Peyer's patch (tissue), 4 donors: ENCODE results near the gene OAS2. TPM values are rescaled to one million over a fixed set of nuclear protein-coding genes. Genes with fewer than 3 reads are reported as not detected.

ENCODE experiments used
- DNase-seq, 3 donors: peaks; one replicate each; pipeline ENCODE4 v3.0.0-alpha.2; 2017 to 2019
- H3K27ac ChIP-seq, 4 donors: fragments of 200-600 bp; sonication (generic); one replicate each; pipeline ENCODE4 v1.5.1; 2016 to 2019
- H3K27me3 ChIP-seq, 2 donors: fragments of 200-600 bp; sonication (generic); one replicate each; pipeline ENCODE4 v1.5.1; 2019
- H3K36me3 ChIP-seq, 3 donors: fragments of 200-600 bp; sonication (generic); one replicate each; pipeline ENCODE4 v1.5.1; 2016 to 2019
- H3K4me1 ChIP-seq, 4 donors: fragments of 200-600 bp; sonication (generic); one replicate each; pipeline ENCODE4 v1.5.1; 2016 to 2019
- H3K4me3 ChIP-seq, 4 donors: fragments of 200-600 bp; sonication (generic); 1 replicate in 3 of 4; 2 replicates in 1 of 4; pipeline ENCODE4 v1.5.1; 2016 to 2019; ENCODE audit warnings: mild to moderate bottlenecking in 1 of 4
- H3K9me3 ChIP-seq, 4 donors: fragments of 200-600 bp; sonication (generic); one replicate each; pipeline ENCODE4 v1.5.1; 2016 to 2019; ENCODE audit warnings: mild to moderate bottlenecking in 1 of 4
- POLR2A ChIP-seq, 2 donors: fragments of 450-650 bp; IDR thresholded peaks; one replicate each; pipeline ENCODE4 v1.5.1; 2017; ENCODE audit warnings: antibody characterized with exemption in 2 of 2, mild to moderate bottlenecking in 2 of 2, moderate library complexity in 2 of 2
- total RNA-seq, 4 donors: library from RNA; depleted of rRNA; stranded (reverse); fragments of >200 nt; gene quantifications; one replicate each; pipeline ENCODE4 v1.1.0, GENCODE V29; 2016
- TF ChIP-seq, protein P1 (sequence below), 6 experiments: fragments of 450-650 bp in 4 of 6; fragments of 200-600 bp in 2 of 6; sonication (generic) in 1 of 6; IDR thresholded peaks; one replicate each; pipeline ENCODE4 v1.5.1; 2017 to 2019; ENCODE audit warnings: antibody characterized with exemption in 6 of 6, mild to moderate bottlenecking in 3 of 6, moderate library complexity in 1 of 6

Gene OAS2
- total RNA-seq, 4 donors from 2014 or later, result 1.3 to 18.2 (median 3.5) TPM

- no peaks in the 10 kb centered on the region for H3K27me3 ChIP-seq
- H3K36me3 ChIP-seq, result peaks cover 0 to 11% (median 0%) of the 10 kb centered on the region in 3 donors
- TF ChIP-seq, protein P1, sequence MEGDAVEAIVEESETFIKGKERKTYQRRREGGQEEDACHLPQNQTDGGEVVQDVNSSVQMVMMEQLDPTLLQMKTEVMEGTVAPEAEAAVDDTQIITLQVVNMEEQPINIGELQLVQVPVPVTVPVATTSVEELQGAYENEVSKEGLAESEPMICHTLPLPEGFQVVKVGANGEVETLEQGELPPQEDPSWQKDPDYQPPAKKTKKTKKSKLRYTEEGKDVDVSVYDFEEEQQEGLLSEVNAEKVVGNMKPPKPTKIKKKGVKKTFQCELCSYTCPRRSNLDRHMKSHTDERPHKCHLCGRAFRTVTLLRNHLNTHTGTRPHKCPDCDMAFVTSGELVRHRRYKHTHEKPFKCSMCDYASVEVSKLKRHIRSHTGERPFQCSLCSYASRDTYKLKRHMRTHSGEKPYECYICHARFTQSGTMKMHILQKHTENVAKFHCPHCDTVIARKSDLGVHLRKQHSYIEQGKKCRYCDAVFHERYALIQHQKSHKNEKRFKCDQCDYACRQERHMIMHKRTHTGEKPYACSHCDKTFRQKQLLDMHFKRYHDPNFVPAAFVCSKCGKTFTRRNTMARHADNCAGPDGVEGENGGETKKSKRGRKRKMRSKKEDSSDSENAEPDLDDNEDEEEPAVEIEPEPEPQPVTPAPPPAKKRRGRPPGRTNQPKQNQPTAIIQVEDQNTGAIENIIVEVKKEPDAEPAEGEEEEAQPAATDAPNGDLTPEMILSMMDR (IDR thresholded peaks at IDR 0.05), result no peak
- no peak for TF ChIP-seq POLR2A (IDR thresholded peaks at IDR 0.05)
- H3K9me3 ChIP-seq, result no peaks in the 10 kb centered on the region
- H3K27ac ChIP-seq, result no peak overlapping the region
- DNase-seq, result peak in 1 of 3 donors; percentile 21
- H3K4me1 ChIP-seq, result no peaks in the 10 kb centered on the region
- no peak overlapping the region for H3K4me3 ChIP-seq
Measured at GRCh38 chr12:112996501-112996900, 18.2 kb downstream of the OAS2 start.

DNA sequence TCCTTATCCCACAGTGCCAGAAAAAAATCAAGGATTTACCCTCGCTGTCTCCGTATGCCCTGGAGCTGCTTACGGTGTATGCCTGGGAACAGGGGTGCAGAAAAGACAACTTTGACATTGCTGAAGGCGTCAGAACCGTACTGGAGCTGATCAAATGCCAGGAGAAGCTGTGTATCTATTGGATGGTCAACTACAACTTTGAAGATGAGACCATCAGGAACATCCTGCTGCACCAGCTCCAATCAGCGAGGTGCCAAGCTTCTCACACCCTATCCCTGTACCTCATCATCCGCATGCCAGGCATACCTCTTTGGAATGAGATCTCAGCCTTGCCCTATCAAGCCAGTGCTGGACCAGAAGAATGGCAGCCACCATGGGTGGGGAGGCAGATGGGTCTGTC is 19.2 kb downstream of the OAS2 start:
- Histone ChIP-seq H3K27ac (no peak overlapping the region), H3K27me3 (no peaks in the 10 kb centered on the region), H3K36me3 (peaks cover 0 to 11% (median 0%) of the 10 kb centered on the region in 3 donors), H3K4me3 (no peak overlapping the region), H3K4me1 (no peaks in the 10 kb centered on the region), H3K9me3 (no peaks in the 10 kb centered on the region)
- TF ChIP-seq, protein P1 (IDR thresholded peaks at IDR 0.05), result no peak
- no peak for TF ChIP-seq POLR2A (IDR thresholded peaks at IDR 0.05)
- DNase-seq, result peak in 1 of 3 donors; percentile 15

- DNase-seq, result peak in 2 of 3 donors; percentile 74 to 77
- H3K9me3 ChIP-seq, result no peaks in the 10 kb centered on the region
- H3K4me3 ChIP-seq, result no peak overlapping the region
- TF ChIP-seq, protein P1 (IDR thresholded peaks at IDR 0.05), result no peak
- TF ChIP-seq POLR2A (IDR thresholded peaks at IDR 0.05), result no peak
- no peaks in the 10 kb centered on the region for H3K27me3 ChIP-seq
- peaks cover 0 to 17% (median 0%) of the 10 kb centered on the region in 3 donors for H3K36me3 ChIP-seq
- peak overlapping the region in 1 of 4 donors; percentile 42 for H3K27ac ChIP-seq
- no peaks in the 10 kb centered on the region for H3K4me1 ChIP-seq
Measured at GRCh38 chr12:112998987-112999767, 20.9 kb downstream of the OAS2 start.

DNA sequence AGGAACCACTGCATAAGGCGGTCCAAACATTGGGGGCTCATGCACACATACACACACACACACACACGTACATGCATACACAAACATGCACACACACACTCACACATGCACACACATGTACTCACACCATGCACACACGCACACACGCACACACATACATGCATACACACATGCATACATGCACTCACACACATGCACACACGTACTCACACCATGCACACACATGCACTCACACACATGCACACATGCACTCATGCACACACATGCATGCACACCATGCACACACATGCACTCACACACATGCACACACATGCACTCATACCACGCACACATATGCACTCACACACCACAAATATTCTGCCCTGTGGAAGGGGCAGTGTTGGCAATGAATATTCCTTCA is 22.1 kb downstream of the OAS2 start:
- Histone ChIP-seq H3K27ac (no peak overlapping the region), H3K9me3 (no peaks in the 10 kb centered on the region), H3K27me3 (no peaks in the 10 kb centered on the region), H3K36me3 (peaks cover 0 to 17% (median 0%) of the 10 kb centered on the region in 3 donors), H3K4me3 (no peak overlapping the region), H3K4me1 (no peaks in the 10 kb centered on the region)
- TF ChIP-seq, protein P1 (IDR thresholded peaks at IDR 0.05), result no peak
- TF ChIP-seq POLR2A (IDR thresholded peaks at IDR 0.05), result no peak
- DNase-seq, result peak in 1 of 3 donors; percentile 13

DNA sequence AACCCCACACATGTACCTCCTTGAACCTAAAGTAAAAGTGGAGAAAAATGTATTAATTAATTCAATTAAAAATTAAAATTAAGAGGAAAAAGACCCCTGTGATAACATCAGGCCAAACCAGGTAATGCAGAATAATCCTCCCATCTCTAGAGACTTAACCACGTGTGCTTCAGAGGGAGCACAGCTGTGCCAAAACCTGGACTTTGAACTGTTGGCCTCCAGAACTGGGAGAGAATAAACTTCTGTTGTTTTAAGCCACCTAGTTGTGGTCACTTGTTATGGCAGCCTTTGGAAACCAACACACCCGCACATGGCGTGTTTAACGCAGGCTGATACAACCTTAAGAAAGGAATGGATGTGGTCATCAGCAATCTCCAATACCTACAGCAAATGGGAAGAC is 23.8 kb downstream of the OAS2 start:
- Histone ChIP-seq H3K4me1 (no peaks in the 10 kb centered on the region), H3K27me3 (no peaks in the 10 kb centered on the region), H3K9me3 (no peaks in the 10 kb centered on the region), H3K4me3 (no peak overlapping the region), H3K27ac (no peak overlapping the region), H3K36me3 (peaks cover 0 to 22% (median 0%) of the 10 kb centered on the region in 3 donors)
- TF ChIP-seq POLR2A (IDR thresholded peaks at IDR 0.05), result no peak
- TF ChIP-seq, protein P1 (IDR thresholded peaks at IDR 0.05), result peak in 1 of 6 experiments; percentile 10
- peak in 1 of 3 donors; percentile 22 for DNase-seq
